Naive B cell (primary cell): ENCODE results near the gene DISP2. TPM values are rescaled to one million over a fixed set of nuclear protein-coding genes. Genes with fewer than 3 reads are reported as not detected.

Experiments used
- ATAC-seq, 2 donors: fragments of 150-1000 bp; cut with Tn5 transposase; 2 replicates each; pipeline ENCODE4 v1.10.0; 2021; ENCODE audit warnings: low read depth in 2 of 2, mild to moderate bottlenecking in 2 of 2, moderate library complexity in 2 of 2
- DNase-seq: peaks from one replicate; pipeline ENCODE4 v3.0.0; 2022
- H3K27ac Mint-ChIP-seq, 6 donors: one replicate each; pipeline ENCODE4 v1.8.0; 2020 to 2022; ENCODE audit warnings: mild to moderate bottlenecking in 6 of 6, mixed read lengths in 6 of 6, moderate library complexity in 5 of 6, inconsistent platforms in 2 of 6
- H3K27me3 Mint-ChIP-seq, 3 donors: one replicate each; pipeline ENCODE4 v1.8.0; 2021 to 2022; ENCODE audit warnings: mixed read lengths in 3 of 3, mild to moderate bottlenecking in 1 of 3
- H3K36me3 Mint-ChIP-seq, 2 donors: one replicate each; pipeline ENCODE4 v1.8.0; 2020 to 2022; ENCODE audit warnings: mixed read lengths in 2 of 2, inconsistent platforms in 1 of 2, mild to moderate bottlenecking in 1 of 2
- H3K4me1 Mint-ChIP-seq, 3 donors: one replicate each; pipeline ENCODE4 v1.8.0; 2020 to 2022; ENCODE audit warnings: mixed read lengths in 3 of 3, inconsistent platforms in 1 of 3, mild to moderate bottlenecking in 1 of 3, moderate library complexity in 1 of 3
- H3K4me3 Mint-ChIP-seq, 8 donors: one replicate each; pipeline ENCODE4 v1.8.0; 2020 to 2022; ENCODE audit warnings: mild to moderate bottlenecking in 8 of 8, mixed read lengths in 8 of 8, moderate library complexity in 8 of 8, inconsistent platforms in 2 of 8
- H3K9me3 Mint-ChIP-seq, 7 donors: one replicate each; pipeline ENCODE4 v1.8.0; 2020 to 2022; ENCODE audit warnings: mixed read lengths in 7 of 7, mild to moderate bottlenecking in 5 of 7, inconsistent platforms in 2 of 7, moderate library complexity in 1 of 7
- polyA plus RNA-seq, 6 donors: library from polyadenylated mRNA; unstranded; fragments of 300-500 nt; fragmentation: Illumina TruSeq; gene quantifications; one replicate each; pipeline ENCODE4 v1.2.3, GENCODE V29; 2021; ENCODE audit warnings: low read depth in 6 of 6

The DISP2 gene
- polyA plus RNA-seq, 6 donors from 2014 or later: 0.23 to 0.47 (median 0.25) TPM; not detected in 3

DNA sequence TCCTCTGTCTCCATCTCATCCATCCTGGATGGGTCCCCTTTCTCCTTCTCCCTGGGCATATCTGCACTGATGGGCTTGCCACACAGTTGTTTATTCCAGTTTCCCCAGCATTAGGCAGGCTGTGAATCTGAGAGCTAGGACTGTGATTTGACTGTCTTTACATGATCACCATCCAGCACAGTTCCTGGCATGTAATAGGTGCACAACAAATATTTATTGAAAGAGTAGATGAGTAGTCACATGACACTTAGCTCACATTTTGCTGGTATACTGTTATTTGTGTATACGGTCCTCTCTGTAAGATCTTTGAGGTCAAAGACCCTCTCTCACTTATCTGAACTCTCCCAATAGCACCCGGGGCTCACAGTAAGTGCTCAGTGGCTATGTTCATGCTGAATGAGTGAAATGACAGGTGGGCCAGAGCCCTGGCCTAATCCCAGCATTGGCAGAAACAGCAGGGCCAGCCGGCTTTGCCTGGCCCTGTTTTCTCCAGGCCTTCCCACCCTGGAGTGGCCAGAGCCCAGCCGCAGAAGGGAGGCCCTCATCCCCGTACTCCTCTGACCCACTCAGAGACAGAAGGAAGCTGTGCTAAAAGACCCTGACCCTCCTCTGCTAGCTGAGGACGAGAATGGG, 66.6 kb downstream of the DISP2 start:
- H3K27ac Mint-ChIP-seq: peak overlapping the region in 2 of 6 donors; percentile 5 to 65
- H3K9me3 Mint-ChIP-seq: no peaks in the 10 kb centered on the region

DNA sequence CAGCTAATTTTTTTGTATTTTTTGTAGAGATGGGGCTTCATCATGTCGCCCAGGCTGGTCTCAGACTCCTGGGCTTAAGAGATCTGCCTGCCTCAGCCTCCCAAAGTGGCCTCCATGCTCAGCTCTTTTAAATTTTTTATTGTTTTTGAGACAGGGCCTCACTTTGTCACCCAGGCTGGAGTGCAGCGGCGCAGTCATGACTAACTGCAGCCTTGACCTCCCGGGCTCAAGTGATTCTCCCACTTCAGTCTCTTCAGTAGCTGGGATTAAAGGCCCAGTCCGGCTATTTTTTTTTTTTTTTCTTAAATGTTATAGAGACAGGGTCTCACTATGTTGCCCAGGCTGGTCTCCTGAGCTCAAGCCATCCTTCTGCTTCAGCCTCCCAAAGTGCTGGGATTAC, 67.7 kb downstream of the DISP2 start:
- ATAC-seq (no peak), DNase-seq (no peak)
- no peaks in the 10 kb centered on the region for H3K9me3 Mint-ChIP-seq
- H3K36me3 Mint-ChIP-seq: peaks cover 0 to 7% of the 10 kb centered on the region in 2 donors
- no peak overlapping the region for H3K4me3 Mint-ChIP-seq
- peaks cover 0 to 8% (median 7%) of the 10 kb centered on the region in 3 donors for H3K4me1 Mint-ChIP-seq
- no peaks in the 10 kb centered on the region for H3K27me3 Mint-ChIP-seq
- H3K27ac Mint-ChIP-seq: no peak overlapping the region

More for the DNA sequence above, 66.6 kb downstream of the DISP2 start:
- Mint-ChIP-seq H3K36me3 (peaks cover 0 to 7% of the 10 kb centered on the region in 2 donors), H3K27me3 (no peaks in the 10 kb centered on the region), H3K4me1 (peaks cover 0 to 8% (median 7%) of the 10 kb centered on the region in 3 donors), H3K4me3 (no peak overlapping the region)
- no peak for ATAC-seq
- no peak for DNase-seq

DNA sequence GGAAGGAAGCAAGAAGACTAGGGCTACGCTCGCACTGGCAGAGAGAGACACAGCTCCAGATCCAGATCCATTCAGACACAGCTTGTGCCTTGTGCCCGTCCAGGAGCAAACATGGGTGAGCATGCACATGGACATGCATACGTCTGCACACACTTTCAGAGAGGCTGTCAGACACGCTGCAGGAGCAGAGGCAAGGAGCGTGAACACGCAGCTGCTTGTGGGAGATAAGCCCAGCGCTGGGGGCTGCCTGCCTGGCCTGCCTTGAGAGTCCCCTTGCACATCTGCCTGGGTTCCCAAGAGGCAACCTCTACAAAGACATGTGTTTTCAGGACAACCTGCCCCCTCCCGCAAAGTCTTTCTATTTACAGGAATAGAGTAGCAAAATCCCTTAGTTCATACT, 69.2 kb downstream of the DISP2 start:
- DNase-seq: no peak
- Mint-ChIP-seq H3K27ac (no peak overlapping the region), H3K4me3 (no peak overlapping the region), H3K4me1 (peaks cover 0 to under 1% (median 0%) of the 10 kb centered on the region in 3 donors), H3K9me3 (no peaks in the 10 kb centered on the region), H3K27me3 (no peaks in the 10 kb centered on the region), H3K36me3 (peaks cover 0 to 7% of the 10 kb centered on the region in 2 donors)
- no peak for ATAC-seq

GRCh38 chr15:40428185-40428584, 70.2 kb downstream of the DISP2 start:
- H3K4me3 Mint-ChIP-seq: no peak overlapping the region
- no peak overlapping the region for H3K27ac Mint-ChIP-seq
- peaks cover 0 to 7% of the 10 kb centered on the region in 2 donors for H3K36me3 Mint-ChIP-seq
- ATAC-seq (no peak), DNase-seq (no peak)
- H3K9me3 Mint-ChIP-seq: no peaks in the 10 kb centered on the region
- no peaks in the 10 kb centered on the region for H3K27me3 Mint-ChIP-seq
- no peaks in the 10 kb centered on the region for H3K4me1 Mint-ChIP-seq

Other genes starting within 250 kb of the DISP2 start
- gene BMF, start 249.3 kb upstream of the DISP2 start, polyA plus RNA-seq: 1 to 10 TPM in 5 of 6 donors, under 1 TPM in 1; 0.66 to 7.7 (median 5.5) TPM
- 1 to 10 TPM in 3 of 6 donors, under 1 TPM in 3; 0.30 to 3.7 (median 0.78) TPM for gene BUB1B, start 197.2 kb upstream of the DISP2 start, polyA plus RNA-seq
- gene PAK6, start 119.2 kb upstream of the DISP2 start, polyA plus RNA-seq: not detected
- gene ANKRD63, start 75.2 kb upstream of the DISP2 start, polyA plus RNA-seq: under 1 TPM in 1 of 6 donors, not detected in 5; 0.29 TPM
- 10 to 100 TPM; 11.4 to 22.6 (median 15.9) TPM for gene PLCB2, start 50.3 kb upstream of the DISP2 start, polyA plus RNA-seq
- 1 to 10 TPM in 4 of 6 donors, under 1 TPM in 2; 0.32 to 3.4 (median 1.4) TPM for gene INAFM2, start 34.5 kb upstream of the DISP2 start, polyA plus RNA-seq
- gene CCDC9B, start 17.3 kb upstream of the DISP2 start, polyA plus RNA-seq: under 1 TPM in 2 of 6 donors, not detected in 4; 0.25 to 0.40 TPM
- gene PHGR1, start 7.2 kb upstream of the DISP2 start, polyA plus RNA-seq: not detected
- 1 to 10 TPM; 2.8 to 6.4 (median 3.6) TPM for gene KNSTRN, start 24.5 kb downstream of the DISP2 start, polyA plus RNA-seq
- gene IVD, start 47.6 kb downstream of the DISP2 start, polyA plus RNA-seq: 10 to 100 TPM; 15.6 to 36.3 (median 22.2) TPM
- 1 to 10 TPM in 5 of 6 donors, under 1 TPM in 1; 0.37 to 3.0 (median 1.9) TPM for gene BAHD1, start 82.7 kb downstream of the DISP2 start, polyA plus RNA-seq
- gene CHST14, start 112.8 kb downstream of the DISP2 start, polyA plus RNA-seq: 1 to 10 TPM; 1.4 to 3.2 (median 2.2) TPM
- 100 to 1,000 TPM; 199 to 261 (median 219) TPM for gene CCDC32, start 206.8 kb downstream of the DISP2 start, polyA plus RNA-seq
- gene RPUSD2, start 211.1 kb downstream of the DISP2 start, polyA plus RNA-seq: 10 to 100 TPM; 18.0 to 29.3 (median 25.6) TPM
- 1 to 10 TPM in 5 of 6 donors, under 1 TPM in 1; 0.96 to 2.1 (median 1.5) TPM for gene KNL1, start 236.0 kb downstream of the DISP2 start, polyA plus RNA-seq